GM12878 (cell line): ENCODE results near the gene PHC3. TPM values are rescaled to one million over a fixed set of nuclear protein-coding genes. Genes with fewer than 3 reads are reported as not detected.
A peak's percentile ranks its signal among the peaks of the same experiment; 100 is the strongest.

Experiments used
- ATAC-seq: fragments of 200-7000 bp; cut with Tn5 transposase; 3 replicates; pipeline ENCODE4 v1.9.1; 2020; ENCODE audit warnings: mild to moderate bottlenecking, moderate library complexity
- BruUV-seq: library from RNA; stranded (reverse); fragments of 400-500 nt; replicated peaks from 2 replicates; lab custom pipeline; 2021; lab: Mats Ljungman, UMichigan
- CTCF ChIA-PET: fragments of 300-600 bp; sonication (Branson Sonifier 250); formaldehyde crosslinking; extraction: SDS; loops from one replicate; lab custom pipeline; 2021; ENCODE audit warnings: inconsistent platforms; lab: Yijun Ruan, JAX
- POLR2A ChIA-PET: fragments of 350-600 bp; formaldehyde crosslinking; extraction: SDS; loops from one replicate; lab custom pipeline; 2021; ENCODE audit warnings: inconsistent platforms; lab: Charles Lee
- RAD21 ChIA-PET: fragments of 300-600 bp; sonication (Branson Sonifier 250); formaldehyde crosslinking; loops from one replicate; lab custom pipeline; 2023; ENCODE audit warnings: antibody characterized with exemption; ENCODE audit not compliant: unreplicated experiment; lab: Charles Lee
- SMC1A ChIA-PET: fragments of 300-600 bp; sonication (Branson Sonifier 250); formaldehyde crosslinking; loops from one replicate; lab custom pipeline; 2023; ENCODE audit not compliant: unreplicated experiment, uncharacterized antibody; lab: Charles Lee
- DNase-seq: peaks from one replicate; pipeline ENCODE4 v3.0.0-alpha.2; 2011; ENCODE audit warnings: low read depth, low spot score
- FAIRE-seq: peaks from 3 replicates; lab custom pipeline; 2011; peaks lifted over from hg19 to GRCh38; lab: Jason Lieb, UNC
- H2AFZ ChIP-seq: 2 replicates; pipeline ENCODE4 v1.6.0; 2011; ENCODE audit warnings: low read depth, low read length, control low read depth; ENCODE audit not compliant: control insufficient read depth
- H3K27ac ChIP-seq: 2 replicates; pipeline ENCODE4 v1.5.1; 2011; ENCODE audit warnings: control low read depth; ENCODE audit not compliant: control insufficient read depth, insufficient read depth
- H3K27me3 ChIP-seq, 2 experiments: replicated peaks in 1 of 2; 2 replicates each; pipeline versions ENCODE4 v1.6.0 to v1.6.1; 2011; ENCODE audit warnings: low read length in 1 of 2; ENCODE audit not compliant: control insufficient read depth in 2 of 2, insufficient read depth in 2 of 2
- H3K36me3 ChIP-seq, 2 experiments: 2 replicates each; pipeline ENCODE4 v1.5.1; 2011; ENCODE audit warnings: low read length in 1 of 2; ENCODE audit not compliant: control insufficient read depth in 2 of 2, insufficient read depth in 2 of 2
- H3K4me1 ChIP-seq: 2 replicates; pipeline ENCODE4 v1.6.1; 2011; ENCODE audit warnings: mild to moderate bottlenecking, low read length, moderate library complexity, mixed read lengths; ENCODE audit not compliant: control insufficient read depth, insufficient read depth
- H3K4me2 ChIP-seq: 2 replicates; pipeline ENCODE4 v1.6.0; 2011; ENCODE audit warnings: control low read depth; ENCODE audit not compliant: control insufficient read depth, insufficient read depth
- H3K4me3 ChIP-seq: fragments of 200-600 bp; sonication (generic); 2 replicates; pipeline ENCODE4 v1.5.1; 2016
- H3K79me2 ChIP-seq: 2 replicates; pipeline ENCODE4 v1.6.0; 2011; ENCODE audit warnings: low read length; ENCODE audit not compliant: control insufficient read depth, insufficient read depth
- H3K9ac ChIP-seq: 2 replicates; pipeline ENCODE4 v1.8.0; 2011; ENCODE audit warnings: low read length, control low read depth, mixed read lengths; ENCODE audit not compliant: control insufficient read depth, insufficient read depth
- H3K9me3 ChIP-seq: replicated peaks from 3 replicates; pipeline ENCODE4 v1.5.1; 2011; ENCODE audit warnings: mild to moderate bottlenecking, low read length; ENCODE audit not compliant: control insufficient read depth, insufficient read depth
- H4K20me1 ChIP-seq: 2 replicates; pipeline ENCODE4 v1.6.0; 2011; ENCODE audit not compliant: control insufficient read depth, insufficient read depth
- ATF2 ChIP-seq: IDR thresholded peaks from 2 replicates; pipeline ENCODE4 v1.6.1; 2012; ENCODE audit warnings: low read length, inconsistent platforms
- ATF7 ChIP-seq: fragments of 450-650 bp; IDR thresholded peaks from 2 replicates; pipeline ENCODE4 v1.6.1; 2016; ENCODE audit warnings: low read depth, mild to moderate bottlenecking
- BMI1 ChIP-seq: fragments of 450-650 bp; IDR thresholded peaks from 2 replicates; pipeline ENCODE4 v1.6.1; 2016; ENCODE audit warnings: mild to moderate bottlenecking, moderate library complexity, borderline replicate concordance
- NRF1 ChIP-seq: conservative IDR thresholded peaks from 2 replicates; pipeline ENCODE4 v1.6.1; 2011; ENCODE audit warnings: mild to moderate bottlenecking, low read depth, low read length, improper control_type of control experiment
- PML ChIP-seq: IDR thresholded peaks from 2 replicates; pipeline ENCODE4 v1.6.1; 2012; ENCODE audit warnings: low read length, inconsistent platforms
- RAD21 ChIP-seq: IDR thresholded peaks from 2 replicates; pipeline ENCODE4 v1.6.1; 2011; ENCODE audit warnings: mild to moderate bottlenecking, low read depth, low read length, moderate library complexity; ENCODE audit not compliant: insufficient read depth
- SMC3 ChIP-seq: IDR thresholded peaks from 2 replicates; pipeline ENCODE4 v1.6.1; 2011; ENCODE audit warnings: low read length, improper control_type of control experiment, borderline replicate concordance
- TBL1XR1 ChIP-seq: IDR thresholded peaks from 2 replicates; pipeline ENCODE4 v1.6.1; 2012; ENCODE audit warnings: low read depth, low read length, improper control_type of control experiment
- YY1 ChIP-seq: IDR thresholded peaks from 2 replicates; pipeline ENCODE4 v1.6.1; 2011; ENCODE audit warnings: low read depth, mild to moderate bottlenecking, low read length
- WGBS: methylation state at CpG from one replicate; pipeline ENCODE4 v1.1.6; 2016; ENCODE audit warnings: low lambda C conversion rate; ENCODE audit not compliant: insufficient replicate concordance, insufficient coverage; ENCODE audit errors: missing lambda C conversion rate; 5-methylcytosine and 5-hydroxymethylcytosine counted together
- in situ Hi-C: fragments of 300-500 bp; cut with MboI; formaldehyde crosslinking; loops from 9 replicates; pipeline ENCODE4 v1.14.3; 2018; ENCODE audit warnings: mixed read lengths
- intact Hi-C: fragments of 100-400 bp; cut with micrococcal nuclease; formaldehyde crosslinking; loops from one replicate; pipeline ENCODE4 v1.14.2; 2022; ENCODE audit not compliant: unreplicated experiment
- polyA plus RNA-seq, 11 experiments: library from polyadenylated mRNA; depleted of rRNA in 4 of 11; unstranded in 6 of 11; stranded (reverse) in 5 of 11; fragments of >200 nt; fragmentation: Nextera tagmentation in 4 of 11; fragmentation: Illumina TruSeq in 1 of 11; extraction: Ambion mirVana in 4 of 11; extraction: Trizol in 1 of 11; gene quantifications; 1 replicate in 1 of 11; 2 replicates in 10 of 11; pipeline versions ENCODE4 v1.2.1 to v1.2.3, GENCODE V29; 2011 to 2016; ENCODE audit warnings: inconsistent platforms in 2 of 11, missing spikeins in 2 of 11, low read depth in 1 of 11
- total RNA-seq, 4 experiments: library from RNA; depleted of rRNA in 3 of 4; stranded (reverse); fragments of >200 nt in 3 of 4; fragmentation: Illumina TruSeq in 1 of 4; extraction: Trizol in 1 of 4; gene quantifications; 2 replicates each; pipeline versions ENCODE4 v1.2.1 to v1.2.3, GENCODE V29; 2013 to 2021
- TF ChIP-seq, protein P1 (sequence below): IDR thresholded peaks from 2 replicates; pipeline ENCODE4 v1.6.1; 2012; ENCODE audit warnings: improper control_type of control experiment, low read depth, low read length; ENCODE audit not compliant: insufficient replicate concordance
- TF ChIP-seq, protein P2 (sequence below), 3 experiments: IDR thresholded peaks in 2 of 3; conservative IDR thresholded peaks in 1 of 3; 2 replicates each; pipeline ENCODE4 v1.5.1; 2011; ENCODE audit warnings: low read depth in 3 of 3, low read length in 3 of 3, mild to moderate bottlenecking in 3 of 3, control low read depth in 2 of 3, moderate library complexity in 2 of 3, inconsistent platforms in 1 of 3, mixed read lengths in 1 of 3; ENCODE audit not compliant: control insufficient read depth in 2 of 3, insufficient read depth in 1 of 3; ENCODE audit errors: extremely low read depth in 1 of 3
- TF ChIP-seq, protein P3 (sequence below): fragments of 450-650 bp; IDR thresholded peaks from 2 replicates; pipeline ENCODE4 v1.6.1; 2017; ENCODE audit warnings: borderline replicate concordance

PHC3 gene
- total and polyA plus RNA-seq, 10 of the 15 experiments (the other 5 are each of a cell fraction or from before 2014, with no cell fraction given), result 3.3 to 62.3 (median 22.1) TPM

DNA sequence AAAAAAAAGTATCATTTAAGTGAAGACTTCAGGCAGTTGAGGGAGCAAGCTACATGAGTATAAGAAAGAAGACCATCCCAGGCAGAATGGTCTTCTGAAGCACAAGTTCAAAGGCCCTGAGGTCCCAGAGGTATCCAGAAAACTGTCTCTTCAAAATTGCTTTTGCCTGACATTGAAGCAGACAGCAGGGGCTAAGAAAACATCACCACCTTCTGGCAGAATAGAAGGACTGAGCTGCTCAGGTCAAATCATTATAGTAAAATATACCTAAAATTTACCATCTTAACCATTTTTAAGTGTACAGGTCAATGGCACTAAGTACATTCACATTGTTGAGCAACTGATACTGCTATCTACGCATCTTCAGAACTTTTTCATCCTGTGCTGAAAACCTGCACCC is 127.3 kb downstream of the PHC3 start:
- H3K79me2 ChIP-seq, result peaks cover 66% of the 10 kb centered on the region
- 45% methylated on average over 1 of the region's 1 CpG for WGBS
- BruUV-seq, result no TSS peak
- no peak overlapping the region for H2AFZ ChIP-seq
- FAIRE-seq, result no peak
- intact Hi-C loops, result loop anchor here (1.0 to 5.0 kb wide), 3 partner anchors 122 to 292 kb away; no protein-coding TSS in a partner anchor
- H3K9ac ChIP-seq, result no peak overlapping the region
- ChIA-PET RAD21 (interaction anchor here (0.8 to 2.3 kb wide), 10 partner anchors 9 to 291 kb away, joined by 3 to 13 read pairs (median 4); no protein-coding TSS in a partner anchor), SMC1A (interaction anchor here (0.6 to 4.1 kb wide), 16 partner anchors 9 to 301 kb away, joined by 3 to 30 read pairs (median 4); partner anchors contain the start of genes GPR160 and MYNN), POLR2A (interaction anchor here (1.5 to 1.6 kb wide), 2 partner anchors 15 to 197 kb away, joined by 3 to 4 read pairs; no protein-coding TSS in a partner anchor), CTCF (interaction anchor here (0.7 to 4.6 kb wide), 23 partner anchors 9 to 707 kb away, joined by 3 to 65 read pairs (median 5); partner anchors contain the start of genes GPR160 and LRRC31)
- peak; percentile 64 for ATAC-seq
- peaks cover 39% of the 10 kb centered on the region for H3K4me1 ChIP-seq
- H3K9me3 ChIP-seq, result peaks cover 3% of the 10 kb centered on the region
- peak overlapping the region; percentile 64 for H3K4me2 ChIP-seq
- H3K27me3 ChIP-seq, result peaks cover 0 to 3% of the 10 kb centered on the region in 2 experiments; a peak in 2 of 4 replicates
- H3K27ac ChIP-seq, result peak overlapping the region; percentile 94
- H4K20me1 ChIP-seq, result no peaks in the 10 kb centered on the region
- in situ Hi-C loops, result loop anchor here (10.0 kb wide), 2 partner anchors 189 to 581 kb away; partner anchors contain the start of gene LRRC31
- peaks cover 0 to 10% of the 10 kb centered on the region in 2 experiments; a peak in 1 of 4 replicates for H3K36me3 ChIP-seq
- no peak overlapping the region for H3K4me3 ChIP-seq
- no peak for DNase-seq
- TF ChIP-seq, protein P1, sequence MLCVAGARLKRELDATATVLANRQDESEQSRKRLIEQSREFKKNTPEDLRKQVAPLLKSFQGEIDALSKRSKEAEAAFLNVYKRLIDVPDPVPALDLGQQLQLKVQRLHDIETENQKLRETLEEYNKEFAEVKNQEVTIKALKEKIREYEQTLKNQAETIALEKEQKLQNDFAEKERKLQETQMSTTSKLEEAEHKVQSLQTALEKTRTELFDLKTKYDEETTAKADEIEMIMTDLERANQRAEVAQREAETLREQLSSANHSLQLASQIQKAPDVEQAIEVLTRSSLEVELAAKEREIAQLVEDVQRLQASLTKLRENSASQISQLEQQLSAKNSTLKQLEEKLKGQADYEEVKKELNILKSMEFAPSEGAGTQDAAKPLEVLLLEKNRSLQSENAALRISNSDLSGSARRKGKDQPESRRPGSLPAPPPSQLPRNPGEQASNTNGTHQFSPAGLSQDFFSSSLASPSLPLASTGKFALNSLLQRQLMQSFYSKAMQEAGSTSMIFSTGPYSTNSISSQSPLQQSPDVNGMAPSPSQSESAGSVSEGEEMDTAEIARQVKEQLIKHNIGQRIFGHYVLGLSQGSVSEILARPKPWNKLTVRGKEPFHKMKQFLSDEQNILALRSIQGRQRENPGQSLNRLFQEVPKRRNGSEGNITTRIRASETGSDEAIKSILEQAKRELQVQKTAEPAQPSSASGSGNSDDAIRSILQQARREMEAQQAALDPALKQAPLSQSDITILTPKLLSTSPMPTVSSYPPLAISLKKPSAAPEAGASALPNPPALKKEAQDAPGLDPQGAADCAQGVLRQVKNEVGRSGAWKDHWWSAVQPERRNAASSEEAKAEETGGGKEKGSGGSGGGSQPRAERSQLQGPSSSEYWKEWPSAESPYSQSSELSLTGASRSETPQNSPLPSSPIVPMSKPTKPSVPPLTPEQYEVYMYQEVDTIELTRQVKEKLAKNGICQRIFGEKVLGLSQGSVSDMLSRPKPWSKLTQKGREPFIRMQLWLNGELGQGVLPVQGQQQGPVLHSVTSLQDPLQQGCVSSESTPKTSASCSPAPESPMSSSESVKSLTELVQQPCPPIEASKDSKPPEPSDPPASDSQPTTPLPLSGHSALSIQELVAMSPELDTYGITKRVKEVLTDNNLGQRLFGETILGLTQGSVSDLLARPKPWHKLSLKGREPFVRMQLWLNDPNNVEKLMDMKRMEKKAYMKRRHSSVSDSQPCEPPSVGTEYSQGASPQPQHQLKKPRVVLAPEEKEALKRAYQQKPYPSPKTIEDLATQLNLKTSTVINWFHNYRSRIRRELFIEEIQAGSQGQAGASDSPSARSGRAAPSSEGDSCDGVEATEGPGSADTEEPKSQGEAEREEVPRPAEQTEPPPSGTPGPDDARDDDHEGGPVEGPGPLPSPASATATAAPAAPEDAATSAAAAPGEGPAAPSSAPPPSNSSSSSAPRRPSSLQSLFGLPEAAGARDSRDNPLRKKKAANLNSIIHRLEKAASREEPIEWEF, result no peak
- TF ChIP-seq, protein P2, sequence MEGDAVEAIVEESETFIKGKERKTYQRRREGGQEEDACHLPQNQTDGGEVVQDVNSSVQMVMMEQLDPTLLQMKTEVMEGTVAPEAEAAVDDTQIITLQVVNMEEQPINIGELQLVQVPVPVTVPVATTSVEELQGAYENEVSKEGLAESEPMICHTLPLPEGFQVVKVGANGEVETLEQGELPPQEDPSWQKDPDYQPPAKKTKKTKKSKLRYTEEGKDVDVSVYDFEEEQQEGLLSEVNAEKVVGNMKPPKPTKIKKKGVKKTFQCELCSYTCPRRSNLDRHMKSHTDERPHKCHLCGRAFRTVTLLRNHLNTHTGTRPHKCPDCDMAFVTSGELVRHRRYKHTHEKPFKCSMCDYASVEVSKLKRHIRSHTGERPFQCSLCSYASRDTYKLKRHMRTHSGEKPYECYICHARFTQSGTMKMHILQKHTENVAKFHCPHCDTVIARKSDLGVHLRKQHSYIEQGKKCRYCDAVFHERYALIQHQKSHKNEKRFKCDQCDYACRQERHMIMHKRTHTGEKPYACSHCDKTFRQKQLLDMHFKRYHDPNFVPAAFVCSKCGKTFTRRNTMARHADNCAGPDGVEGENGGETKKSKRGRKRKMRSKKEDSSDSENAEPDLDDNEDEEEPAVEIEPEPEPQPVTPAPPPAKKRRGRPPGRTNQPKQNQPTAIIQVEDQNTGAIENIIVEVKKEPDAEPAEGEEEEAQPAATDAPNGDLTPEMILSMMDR (IDR thresholded peaks at IDR 0.05 in 2 of 3, conservative IDR thresholded peaks at IDR 0.05 in 1 of 3; ENCODE audit: control insufficient read depth in 2 of 3, extremely low read depth in 1 of 3, insufficient read depth in 1 of 3, low read depth in 3 of 3, low read length in 3 of 3), result peak; percentile 61 to 71 (median 61)
- TF ChIP-seq ATF2, result no peak
- no peak for TF ChIP-seq NRF1
- peak; percentile 65; the same call in 1 of the 2 replicates for TF ChIP-seq SMC3
- no peak for TF ChIP-seq ATF7
- TF ChIP-seq, protein P3, sequence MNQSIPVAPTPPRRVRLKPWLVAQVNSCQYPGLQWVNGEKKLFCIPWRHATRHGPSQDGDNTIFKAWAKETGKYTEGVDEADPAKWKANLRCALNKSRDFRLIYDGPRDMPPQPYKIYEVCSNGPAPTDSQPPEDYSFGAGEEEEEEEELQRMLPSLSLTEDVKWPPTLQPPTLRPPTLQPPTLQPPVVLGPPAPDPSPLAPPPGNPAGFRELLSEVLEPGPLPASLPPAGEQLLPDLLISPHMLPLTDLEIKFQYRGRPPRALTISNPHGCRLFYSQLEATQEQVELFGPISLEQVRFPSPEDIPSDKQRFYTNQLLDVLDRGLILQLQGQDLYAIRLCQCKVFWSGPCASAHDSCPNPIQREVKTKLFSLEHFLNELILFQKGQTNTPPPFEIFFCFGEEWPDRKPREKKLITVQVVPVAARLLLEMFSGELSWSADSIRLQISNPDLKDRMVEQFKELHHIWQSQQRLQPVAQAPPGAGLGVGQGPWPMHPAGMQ, result no peak
- peak; percentile 87 for TF ChIP-seq RAD21
- no peak for TF ChIP-seq TBL1XR1
- TF ChIP-seq YY1, result 0 out of 2 replicates have a peak, but pooled peaks have one; percentile 17
- 0 out of 2 replicates have a peak, but pooled peaks have one; percentile 27 for TF ChIP-seq BMI1
- no peak for TF ChIP-seq PML
